ENCODE results near the gene PZP.
"Not testable (repeated sequence)": the region's sequence is repeated elsewhere in the genome, so short reads cannot be mapped to it uniquely, and the experiment has no call there.

PZP gene

GRCh38 chr12:9208229-9208628 is at the start of gene PZP:
Gene PZP (minus strand): TSS chr12:9208395. CDS start chr12:9208341, 54 bp downstream.
- DNase-seq (ENCODE audit: low read depth): no peak

GRCh38 chr12:9256758-9257405 is 48.7 kb upstream of the PZP start:
- no peak for DNase-seq (ENCODE audit: low read depth)

GRCh38 chr12:9256341-9256740 is 48.1 kb upstream of the PZP start:
- no peak for DNase-seq (ENCODE audit: low read depth)

- no peak for DNase-seq (ENCODE audit: low read depth)
Observed at GRCh38 chr12:9255837-9256236, 47.6 kb upstream of the PZP start.

GRCh38 chr12:9253464-9253863 is 45.3 kb upstream of the PZP start:
- DNase-seq (ENCODE audit: low read depth): no peak

GRCh38 chr12:9252791-9253190 is 44.6 kb upstream of the PZP start:
- not testable (repeated sequence) for DNase-seq (ENCODE audit: low read depth)

- no peak for DNase-seq (ENCODE audit: low read depth)
Observed at GRCh38 chr12:9252256-9252655, 44.1 kb upstream of the PZP start.

- DNase-seq (ENCODE audit: low read depth): no peak
Observed at GRCh38 chr12:9248435-9248834, 40.2 kb upstream of the PZP start.

- DNase-seq (ENCODE audit: low read depth): no peak
Observed at GRCh38 chr12:9244894-9245293, 36.7 kb upstream of the PZP start.

- DNase-seq (ENCODE audit: low read depth): no peak
Observed at GRCh38 chr12:9243999-9244649, 35.9 kb upstream of the PZP start.

GRCh38 chr12:9241301-9241700 is 33.1 kb upstream of the PZP start:
- DNase-seq (ENCODE audit: low read depth): no peak

- DNase-seq (ENCODE audit: low read depth): no peak
Observed at GRCh38 chr12:9240776-9241175, 32.6 kb upstream of the PZP start.

GRCh38 chr12:9240004-9240635 is 31.9 kb upstream of the PZP start:
- DNase-seq (ENCODE audit: low read depth): not testable (repeated sequence)

GRCh38 chr12:9237286-9237685 is 29.1 kb upstream of the PZP start:
- DNase-seq (ENCODE audit: low read depth): no peak

GRCh38 chr12:9235519-9235918 is 27.3 kb upstream of the PZP start:
- no peak for DNase-seq (ENCODE audit: low read depth)

- DNase-seq (ENCODE audit: low read depth): no peak
Observed at GRCh38 chr12:9227950-9228349, 19.8 kb upstream of the PZP start.

- DNase-seq (ENCODE audit: low read depth): no peak
Observed at GRCh38 chr12:9223830-9224229, 15.6 kb upstream of the PZP start.

GRCh38 chr12:9221483-9221882 is 13.3 kb upstream of the PZP start:
- no peak for DNase-seq (ENCODE audit: low read depth)

GRCh38 chr12:9221011-9221410 is 12.8 kb upstream of the PZP start:
- not testable (repeated sequence) for DNase-seq (ENCODE audit: low read depth)

GRCh38 chr12:9214534-9214933 is 6.3 kb upstream of the PZP start:
- no peak for DNase-seq (ENCODE audit: low read depth)

- no peak for DNase-seq (ENCODE audit: low read depth)
Observed at GRCh38 chr12:9211687-9212086, 3.5 kb upstream of the PZP start.

GRCh38 chr12:9204380-9204779 is 3.8 kb downstream of the PZP start:
- DNase-seq (ENCODE audit: low read depth): no peak

GRCh38 chr12:9198012-9198411 is 10.2 kb downstream of the PZP start:
- no peak for DNase-seq (ENCODE audit: low read depth)

- DNase-seq (ENCODE audit: low read depth): no peak
Observed at GRCh38 chr12:9184276-9184675, 23.9 kb downstream of the PZP start.
